HUES48 (cell line): ENCODE results near the gene LCLAT1.

Experiments used
- H3K27ac ChIP-seq: one replicate; pipeline ENCODE4 v1.7.0; 2013; ENCODE audit warnings: low read depth, low read length, inconsistent platforms
- H3K27me3 ChIP-seq: 2 replicates; pipeline ENCODE4 v1.6.1; 2013; ENCODE audit warnings: mild to moderate bottlenecking, low read length; ENCODE audit not compliant: control insufficient read depth, insufficient read depth
- H3K36me3 ChIP-seq: 2 replicates; pipeline ENCODE4 v1.6.1; 2013; ENCODE audit warnings: low read length; ENCODE audit not compliant: control insufficient read depth, insufficient read depth
- H3K4me1 ChIP-seq: 2 replicates; pipeline ENCODE4 v1.6.1; 2013; ENCODE audit warnings: mild to moderate bottlenecking, low read length; ENCODE audit not compliant: control insufficient read depth, insufficient read depth
- H3K4me3 ChIP-seq: 2 replicates; pipeline ENCODE4 v1.5.1; 2013; ENCODE audit warnings: mild to moderate bottlenecking, low read depth, low read length
- H3K9ac ChIP-seq: 2 replicates; pipeline ENCODE4 v1.6.1; 2013; ENCODE audit warnings: mild to moderate bottlenecking, low read depth, low read length, moderate library complexity
- H3K9me3 ChIP-seq: 2 replicates; pipeline ENCODE4 v1.6.1; 2013; ENCODE audit warnings: low read length; ENCODE audit not compliant: control insufficient read depth, insufficient read depth

Gene LCLAT1

GRCh38 chr2:30447149-30448045 is at the start of gene LCLAT1:
TSS of gene LCLAT1 (plus strand) at chr2:30447246. CDS start at chr2:30525591, 78,345 bp downstream.
- Histone ChIP-seq H3K27ac (peak within 1 kb of the TSS; percentile 26), H3K27me3 (peaks cover 4% of the 10 kb centered on the region; the same call in 1 of the 2 replicates), H3K4me1 (peaks cover 12% of the 10 kb centered on the region), H3K36me3 (no peaks in the 10 kb centered on the region), H3K4me3 (peak within 1 kb of the TSS; percentile 90), H3K9me3 (no peaks in the 10 kb centered on the region), H3K9ac (peak within 1 kb of the TSS; percentile 90)

- no peaks in the 10 kb centered on the region for H3K36me3 ChIP-seq
- no peak overlapping the region for H3K9ac ChIP-seq
- no peak overlapping the region for H3K4me3 ChIP-seq
- H3K9me3 ChIP-seq: no peaks in the 10 kb centered on the region
- no peak overlapping the region for H3K27ac ChIP-seq
- H3K4me1 ChIP-seq: no peaks in the 10 kb centered on the region
- no peaks in the 10 kb centered on the region for H3K27me3 ChIP-seq
These were observed 48.8 kb upstream of the LCLAT1 start for GRCh38 chr2:30398084-30398873.

DNA sequence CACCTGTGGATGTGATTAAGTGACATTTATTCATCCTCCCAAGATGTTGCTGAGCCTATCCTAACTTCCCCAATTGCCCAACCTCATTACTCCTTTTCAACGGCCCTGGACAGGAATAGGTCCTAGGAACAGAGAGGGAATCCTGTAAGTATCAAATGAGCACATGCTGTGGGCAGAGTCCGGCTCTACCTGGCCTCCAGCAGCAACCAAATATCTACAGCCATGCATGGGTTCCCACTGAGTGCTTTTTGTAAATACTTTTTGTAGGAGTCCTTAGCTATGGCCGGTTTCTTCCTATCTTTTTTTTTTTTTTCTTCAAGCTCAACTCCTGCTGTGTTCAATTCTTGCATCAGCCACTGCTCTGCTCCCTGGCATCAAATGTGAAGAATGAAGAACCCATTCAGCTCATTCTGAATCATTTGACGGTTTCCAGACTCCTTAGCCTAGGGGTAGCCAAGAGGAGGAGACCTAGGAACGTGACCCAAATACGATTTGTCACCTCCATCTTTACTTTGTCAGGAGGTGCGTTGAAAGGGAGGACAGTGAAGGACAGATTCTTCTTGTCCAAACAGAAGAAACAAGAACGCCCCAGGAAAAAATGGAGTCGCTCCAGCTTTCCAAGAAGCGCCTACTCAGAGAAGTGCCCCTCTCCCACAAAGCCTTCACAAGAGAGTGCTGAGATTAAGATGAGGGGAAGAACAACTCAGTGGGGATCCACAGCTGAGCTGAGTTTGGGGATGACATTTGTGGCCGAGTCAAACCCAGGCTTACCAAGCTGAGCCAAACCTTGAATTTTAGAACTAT is 46.7 kb upstream of the LCLAT1 start:
- H3K9ac ChIP-seq: no peak overlapping the region
- no peaks in the 10 kb centered on the region for H3K36me3 ChIP-seq
- no peaks in the 10 kb centered on the region for H3K27me3 ChIP-seq
- H3K9me3 ChIP-seq: no peaks in the 10 kb centered on the region
- H3K4me1 ChIP-seq: peaks cover 18% of the 10 kb centered on the region
- H3K4me3 ChIP-seq: no peak overlapping the region
- no peak overlapping the region for H3K27ac ChIP-seq

DNA sequence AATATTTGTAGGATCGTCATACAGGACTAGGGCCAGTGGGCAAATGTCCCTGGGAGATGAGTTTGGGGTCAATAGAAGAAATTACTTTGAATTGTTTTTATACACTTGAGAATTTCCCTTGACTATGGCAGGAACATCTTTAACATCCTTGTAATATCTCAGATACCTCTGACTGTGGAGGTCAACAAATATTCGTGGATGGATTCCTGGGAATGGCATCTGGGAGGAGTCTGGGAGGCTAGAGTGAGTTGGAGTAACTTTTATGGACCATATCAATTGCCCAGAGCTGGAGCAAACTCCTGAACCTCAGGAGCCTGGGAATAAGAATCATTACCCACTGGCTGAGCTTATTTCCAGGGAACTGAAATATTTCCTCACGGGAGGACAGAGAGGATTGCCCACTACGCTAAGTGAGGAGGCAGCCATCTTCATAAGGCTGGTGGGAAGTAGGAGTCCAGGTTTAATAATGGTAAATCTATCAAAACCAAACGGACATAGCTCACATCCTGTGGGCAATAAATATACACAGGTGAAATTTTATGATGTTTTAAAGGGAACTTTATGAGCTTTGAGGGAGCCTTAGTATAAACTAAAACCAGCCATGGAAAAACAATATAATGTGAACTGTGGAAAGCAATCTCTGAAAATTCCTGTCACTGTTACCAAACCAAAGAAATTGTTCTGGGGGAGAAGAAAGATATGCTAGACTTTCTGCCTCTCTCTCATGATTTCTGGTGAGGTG is 44.4 kb upstream of the LCLAT1 start:
- H3K36me3 ChIP-seq: no peaks in the 10 kb centered on the region
- H3K9me3 ChIP-seq: no peaks in the 10 kb centered on the region
- no peak overlapping the region for H3K27ac ChIP-seq
- no peak overlapping the region for H3K4me3 ChIP-seq
- H3K27me3 ChIP-seq: peaks cover 3% of the 10 kb centered on the region; the same call in 1 of the 2 replicates
- H3K9ac ChIP-seq: no peak overlapping the region
- H3K4me1 ChIP-seq: peaks cover 21% of the 10 kb centered on the region

DNA sequence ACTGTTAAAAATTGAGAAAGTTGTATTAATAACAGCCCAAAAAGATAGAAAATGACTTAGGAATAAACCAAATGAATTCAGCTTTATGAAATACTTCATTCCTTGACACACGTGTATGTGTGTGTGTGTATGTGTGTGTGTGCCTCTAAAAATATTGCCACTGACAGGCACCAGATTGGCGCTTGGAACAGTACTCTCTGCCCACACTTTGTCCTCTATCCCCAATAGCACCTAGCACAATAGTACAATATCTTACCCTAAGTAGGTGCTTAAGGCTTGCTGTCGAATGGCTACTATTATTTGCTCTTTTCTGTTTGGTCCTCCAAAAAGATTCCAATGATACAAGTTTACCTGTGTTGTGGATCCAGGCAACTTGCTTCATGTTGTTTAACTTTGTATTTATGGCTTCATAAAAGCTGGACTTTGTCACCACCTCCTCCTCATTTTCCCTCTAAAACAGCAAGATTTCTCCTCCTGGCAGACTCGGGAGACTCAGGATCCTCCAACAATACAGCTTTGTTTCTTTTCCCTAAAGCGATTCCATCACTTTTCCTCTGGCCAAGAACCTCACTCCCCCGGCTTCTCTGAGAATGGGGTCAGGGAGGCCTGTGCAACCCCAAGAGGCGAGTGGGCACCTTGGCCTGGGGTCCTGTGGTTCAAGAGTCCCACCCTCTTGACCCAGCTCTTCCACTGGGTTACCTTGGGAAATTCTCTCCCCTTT is 43.3 kb upstream of the LCLAT1 start:
- H3K27me3 ChIP-seq: peaks cover 3% of the 10 kb centered on the region; the same call in 1 of the 2 replicates
- H3K4me1 ChIP-seq: peaks cover 26% of the 10 kb centered on the region
- H3K36me3 ChIP-seq: no peaks in the 10 kb centered on the region
- no peaks in the 10 kb centered on the region for H3K9me3 ChIP-seq
- no peak overlapping the region for H3K9ac ChIP-seq
- peak overlapping the region; percentile 73 for H3K27ac ChIP-seq
- H3K4me3 ChIP-seq: no peak overlapping the region

DNA sequence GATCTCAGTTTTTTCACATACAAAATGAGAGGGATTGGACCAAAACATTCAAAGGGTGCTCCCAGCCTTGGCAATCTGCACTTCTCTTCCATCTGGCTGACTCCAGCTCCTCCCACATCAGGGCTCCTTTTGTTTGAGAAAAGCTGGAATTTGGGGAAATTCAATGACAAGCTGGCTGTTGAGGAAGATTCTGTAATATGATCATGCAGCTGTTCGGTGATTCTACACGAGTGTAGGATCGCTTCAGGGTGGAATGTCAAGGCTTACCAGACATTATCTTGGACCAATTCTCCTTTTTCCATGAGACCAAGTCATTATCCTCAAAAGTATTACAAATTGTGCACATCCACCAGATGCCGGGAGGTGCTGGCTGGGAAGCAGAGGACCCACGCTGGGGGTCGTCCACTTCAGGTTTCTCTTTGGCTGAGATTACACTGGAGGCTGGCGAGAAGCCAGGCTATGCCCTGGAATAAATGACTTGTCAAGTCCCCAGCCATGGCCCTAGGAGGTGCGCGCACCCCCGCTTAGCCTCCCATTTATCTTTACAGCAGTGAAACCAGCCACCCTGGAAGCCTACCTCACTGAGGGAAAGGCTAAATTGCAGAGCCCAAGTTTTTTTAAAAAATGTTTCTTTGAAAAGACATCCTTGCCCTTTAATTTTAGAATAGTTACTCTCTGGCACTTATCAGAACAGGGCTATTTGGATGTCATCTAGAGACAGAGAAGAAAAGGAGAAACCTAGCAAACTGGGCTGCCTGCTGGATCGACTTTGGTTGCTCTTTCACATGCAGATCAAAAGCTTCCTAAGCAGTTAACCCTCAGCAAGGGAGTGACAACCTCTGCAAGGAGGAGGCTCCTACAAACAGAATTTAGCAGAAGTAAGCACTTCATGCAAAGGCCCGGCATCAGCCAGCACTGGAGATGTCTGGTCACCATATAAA is 42.5 kb upstream of the LCLAT1 start:
- Histone ChIP-seq H3K4me1 (peaks cover 26% of the 10 kb centered on the region), H3K9me3 (no peaks in the 10 kb centered on the region), H3K27me3 (peaks cover 3% of the 10 kb centered on the region; the same call in 1 of the 2 replicates), H3K9ac (no peak overlapping the region), H3K36me3 (no peaks in the 10 kb centered on the region), H3K27ac (peak overlapping the region; percentile 73), H3K4me3 (no peak overlapping the region)

DNA sequence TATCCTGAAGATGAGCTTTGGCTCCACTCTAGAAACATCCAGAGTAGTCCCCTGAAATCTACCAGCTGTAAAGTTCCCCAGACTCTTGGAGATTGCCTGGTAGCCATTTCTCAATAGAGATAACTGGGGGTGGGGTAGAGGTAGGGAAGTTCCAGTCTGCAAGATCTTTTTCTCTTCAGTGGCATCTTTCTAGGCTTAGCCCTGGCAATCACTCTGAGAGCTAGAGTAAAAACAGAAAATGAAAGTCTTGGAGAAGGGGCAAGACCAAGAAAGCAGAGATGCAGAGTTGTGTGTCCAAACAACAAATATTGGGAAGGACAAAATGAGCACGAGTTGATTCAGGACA is 41.8 kb upstream of the LCLAT1 start:
- Histone ChIP-seq H3K36me3 (no peaks in the 10 kb centered on the region), H3K27me3 (peaks cover 3% of the 10 kb centered on the region; the same call in 1 of the 2 replicates), H3K27ac (peak overlapping the region; percentile 73), H3K4me3 (no peak overlapping the region), H3K4me1 (peaks cover 26% of the 10 kb centered on the region), H3K9me3 (no peaks in the 10 kb centered on the region), H3K9ac (no peak overlapping the region)

- H3K9ac ChIP-seq: no peak overlapping the region
- H3K27me3 ChIP-seq: peaks cover 3% of the 10 kb centered on the region; the same call in 1 of the 2 replicates
- H3K9me3 ChIP-seq: no peaks in the 10 kb centered on the region
- H3K27ac ChIP-seq: no peak overlapping the region
- H3K4me1 ChIP-seq: peaks cover 26% of the 10 kb centered on the region
- H3K4me3 ChIP-seq: no peak overlapping the region
- no peaks in the 10 kb centered on the region for H3K36me3 ChIP-seq
These were observed 40.2 kb upstream of the LCLAT1 start for GRCh38 chr2:30406853-30407252.

- H3K27me3 ChIP-seq: peaks cover 3% of the 10 kb centered on the region; the same call in 1 of the 2 replicates
- H3K36me3 ChIP-seq: no peaks in the 10 kb centered on the region
- no peak overlapping the region for H3K9ac ChIP-seq
- no peak overlapping the region for H3K27ac ChIP-seq
- peaks cover 22% of the 10 kb centered on the region for H3K4me1 ChIP-seq
- no peaks in the 10 kb centered on the region for H3K9me3 ChIP-seq
- no peak overlapping the region for H3K4me3 ChIP-seq
These were observed 38.1 kb upstream of the LCLAT1 start for GRCh38 chr2:30408961-30409387.
